Tibial nerve (tissue), 4 donors: ENCODE measurements around the gene WIPF1. TPM values are rescaled to one million over a fixed set of nuclear protein-coding genes. Genes with fewer than 3 reads are reported as not detected.

ENCODE experiments used
- DNase-seq, 2 donors: peaks; one replicate each; pipeline ENCODE4 v3.0.0-alpha.2; 2019; ENCODE audit warnings: low spot score in 2 of 2
- H3K27ac ChIP-seq, 4 donors: fragments of 200-600 bp; sonication (generic) in 3 of 4; one replicate each; pipeline ENCODE4 v1.5.1; 2017 to 2019; ENCODE audit warnings: mild to moderate bottlenecking in 1 of 4
- H3K27me3 ChIP-seq, 2 donors: fragments of 200-600 bp; sonication (generic) in 1 of 2; one replicate each; pipeline versions ENCODE4 v1.5.1 to v1.6.0; 2017 to 2019
- H3K36me3 ChIP-seq, 3 donors: fragments of 200-600 bp; sonication (generic); one replicate each; pipeline ENCODE4 v1.5.1; 2018 to 2019
- H3K4me1 ChIP-seq, 4 donors: fragments of 200-600 bp; sonication (generic) in 3 of 4; one replicate each; pipeline ENCODE4 v1.5.1; 2017 to 2019
- H3K4me3 ChIP-seq, 4 donors: fragments of 200-600 bp; sonication (generic) in 3 of 4; one replicate each; pipeline ENCODE4 v1.5.1; 2017 to 2019; ENCODE audit warnings: mild to moderate bottlenecking in 1 of 4, moderate library complexity in 1 of 4
- H3K9me3 ChIP-seq, 4 donors: fragments of 200-600 bp; sonication (generic) in 3 of 4; one replicate each; pipeline ENCODE4 v1.5.1; 2017 to 2019
- EP300 ChIP-seq, 2 donors: sonication (generic); formaldehyde crosslinking; IDR thresholded peaks; one replicate each; pipeline ENCODE4 v1.6.1; 2017; ENCODE audit warnings: antibody characterized with exemption in 2 of 2, mild to moderate bottlenecking in 1 of 2
- POLR2A ChIP-seq, 2 donors: fragments of 450-650 bp; IDR thresholded peaks; one replicate each; pipeline ENCODE4 v1.6.1; 2017; ENCODE audit warnings: antibody characterized with exemption in 2 of 2, mild to moderate bottlenecking in 2 of 2, moderate library complexity in 2 of 2
- WGBS, 2 donors: methylation state at CpG; one replicate each; pipeline ENCODE4 v1.1.5; 2018; 5-methylcytosine and 5-hydroxymethylcytosine counted together
- total RNA-seq, 4 donors: library from RNA; depleted of rRNA; stranded (reverse); fragments of >200 nt; gene quantifications; one replicate each; pipeline ENCODE4 v1.1.0, GENCODE V29; 2016
- TF ChIP-seq, protein P1 (sequence below), 5 experiments: fragments of 200-600 bp in 3 of 5; fragments of 450-650 bp in 2 of 5; sonication (generic) in 3 of 5; IDR thresholded peaks; one replicate each; pipeline ENCODE4 v1.5.1; 2016 to 2019; ENCODE audit warnings: antibody characterized with exemption in 5 of 5, mild to moderate bottlenecking in 3 of 5, moderate library complexity in 2 of 5

WIPF1 gene
- total RNA-seq, 4 donors from 2014 or later = 43.2 to 63.8 (median 52.9) TPM

DNA sequence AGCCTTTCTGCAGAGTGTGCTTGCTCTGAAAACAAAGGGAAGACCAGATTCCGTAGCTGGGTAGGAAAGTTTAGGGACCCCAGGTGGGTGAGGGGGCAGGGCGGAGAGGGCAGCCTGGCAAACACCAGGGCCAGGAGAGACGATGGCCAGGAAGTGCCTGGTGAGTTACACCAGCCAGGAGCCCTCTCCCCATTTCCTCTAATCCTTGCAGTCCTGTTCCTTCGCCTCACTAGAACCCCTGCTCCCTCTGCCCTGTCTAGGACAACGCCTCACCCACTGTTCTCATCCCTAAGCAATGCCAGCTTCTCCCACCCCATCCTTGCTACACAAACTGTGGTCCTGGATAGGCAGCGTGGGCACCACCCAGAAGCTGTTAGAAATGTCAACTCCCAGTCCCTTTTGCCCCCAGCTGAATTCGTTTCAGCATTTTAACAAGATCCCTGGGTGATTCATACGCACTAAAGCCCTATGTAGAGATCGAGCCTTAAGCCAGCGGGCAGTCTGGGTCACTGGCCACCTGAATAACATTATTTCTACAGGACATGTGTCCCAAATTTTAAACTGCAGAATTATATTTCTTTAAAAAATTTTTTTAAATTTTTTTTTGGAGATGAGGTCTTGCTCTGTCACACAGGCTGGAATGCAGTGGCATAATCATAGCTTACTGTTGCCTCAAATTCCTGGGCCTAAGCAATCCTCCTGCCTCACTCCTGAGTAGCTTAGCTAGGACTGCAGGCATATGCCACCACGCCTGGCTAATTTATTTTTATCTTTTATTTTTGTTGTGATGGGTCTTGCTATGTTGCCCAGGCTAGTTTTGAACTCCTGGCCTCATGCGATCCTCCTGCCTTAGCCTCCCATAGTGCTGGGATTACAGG, 10.9 kb downstream of the WIPF1 start:
- no peaks in the 10 kb centered on the region for H3K27me3 ChIP-seq
- H3K9me3 ChIP-seq = no peaks in the 10 kb centered on the region
- no peak for DNase-seq
- TF ChIP-seq POLR2A (IDR thresholded peaks at IDR 0.05) (no peak), EP300 (IDR thresholded peaks at IDR 0.05) (no peak)
- TF ChIP-seq, protein P1, sequence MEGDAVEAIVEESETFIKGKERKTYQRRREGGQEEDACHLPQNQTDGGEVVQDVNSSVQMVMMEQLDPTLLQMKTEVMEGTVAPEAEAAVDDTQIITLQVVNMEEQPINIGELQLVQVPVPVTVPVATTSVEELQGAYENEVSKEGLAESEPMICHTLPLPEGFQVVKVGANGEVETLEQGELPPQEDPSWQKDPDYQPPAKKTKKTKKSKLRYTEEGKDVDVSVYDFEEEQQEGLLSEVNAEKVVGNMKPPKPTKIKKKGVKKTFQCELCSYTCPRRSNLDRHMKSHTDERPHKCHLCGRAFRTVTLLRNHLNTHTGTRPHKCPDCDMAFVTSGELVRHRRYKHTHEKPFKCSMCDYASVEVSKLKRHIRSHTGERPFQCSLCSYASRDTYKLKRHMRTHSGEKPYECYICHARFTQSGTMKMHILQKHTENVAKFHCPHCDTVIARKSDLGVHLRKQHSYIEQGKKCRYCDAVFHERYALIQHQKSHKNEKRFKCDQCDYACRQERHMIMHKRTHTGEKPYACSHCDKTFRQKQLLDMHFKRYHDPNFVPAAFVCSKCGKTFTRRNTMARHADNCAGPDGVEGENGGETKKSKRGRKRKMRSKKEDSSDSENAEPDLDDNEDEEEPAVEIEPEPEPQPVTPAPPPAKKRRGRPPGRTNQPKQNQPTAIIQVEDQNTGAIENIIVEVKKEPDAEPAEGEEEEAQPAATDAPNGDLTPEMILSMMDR (IDR thresholded peaks at IDR 0.05) = no peak
- peaks cover 0 to 20% (median 0%) of the 10 kb centered on the region in 3 donors for H3K36me3 ChIP-seq
- WGBS, 2 donors = 66 to 72% methylated on average over 12 of the region's 12 CpGs
- H3K27ac ChIP-seq = peak overlapping the region in 3 of 4 donors; percentile 10 to 76 (median 63)
- H3K4me3 ChIP-seq = no peak overlapping the region
- peaks cover 0 to 77% (median 47%) of the 10 kb centered on the region in 4 donors for H3K4me1 ChIP-seq

DNA sequence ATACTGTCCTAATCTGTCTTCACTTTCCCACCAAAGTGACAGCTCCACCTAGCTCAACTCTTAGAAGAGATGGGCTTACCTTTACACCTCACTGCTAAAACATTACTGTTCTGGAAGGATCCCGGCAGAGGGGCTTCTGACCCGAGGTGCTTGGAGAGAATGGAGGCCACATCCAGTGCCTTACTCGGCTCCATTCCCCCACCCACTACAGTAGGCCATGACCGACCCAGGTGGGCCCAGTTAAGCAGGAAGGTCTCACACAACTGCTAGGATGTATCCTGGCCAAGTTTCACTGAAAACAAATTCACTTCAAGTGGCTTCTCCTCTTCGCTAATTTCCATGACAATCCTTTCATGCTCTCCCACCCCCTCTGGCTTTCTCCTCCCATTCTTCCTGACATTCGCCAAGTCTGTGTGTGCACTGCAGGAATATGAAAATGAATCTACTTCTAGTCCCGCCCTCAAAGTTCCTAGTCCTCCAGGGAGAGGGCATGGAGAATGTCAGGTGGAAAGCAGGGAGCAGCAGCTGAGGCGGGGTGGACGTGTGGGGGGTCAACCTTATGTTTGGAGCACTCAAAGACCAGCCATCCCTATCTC, 11.8 kb downstream of the WIPF1 start:
- Histone ChIP-seq H3K27me3 (no peaks in the 10 kb centered on the region), H3K9me3 (no peaks in the 10 kb centered on the region), H3K36me3 (peaks cover 0 to 24% (median 0%) of the 10 kb centered on the region in 3 donors), H3K27ac (peak overlapping the region in 2 of 4 donors; percentile 63 to 76), H3K4me1 (peaks cover 0 to 77% (median 50%) of the 10 kb centered on the region in 4 donors), H3K4me3 (no peak overlapping the region)
- DNase-seq = no peak
- TF ChIP-seq POLR2A (IDR thresholded peaks at IDR 0.05) (no peak), EP300 (IDR thresholded peaks at IDR 0.05) (no peak)
- TF ChIP-seq, protein P1 (IDR thresholded peaks at IDR 0.05) = no peak
- 70 to 78% methylated on average over 9 of the region's 9 CpGs for WGBS, 2 donors

DNA sequence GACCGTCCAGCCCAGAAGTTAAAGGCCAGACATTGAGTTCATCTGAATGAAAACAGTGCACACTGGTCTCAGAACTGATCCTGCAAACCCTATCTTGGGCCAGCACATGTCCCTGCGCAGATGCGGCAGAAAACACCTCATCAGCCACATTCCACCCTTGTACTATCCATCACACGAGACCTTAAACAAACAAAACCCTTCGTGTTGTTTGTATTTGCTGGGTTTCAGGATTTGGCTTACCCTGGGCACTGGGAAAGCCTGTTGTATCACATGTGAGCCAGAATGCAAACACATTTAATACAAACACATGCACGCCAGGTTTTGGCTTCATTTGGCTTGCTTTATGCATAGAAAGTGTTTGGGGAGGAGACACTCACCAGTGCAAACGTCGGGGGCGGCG, 12.5 kb downstream of the WIPF1 start:
- H3K4me1 ChIP-seq = peaks cover 0 to 77% (median 50%) of the 10 kb centered on the region in 4 donors

DNA sequence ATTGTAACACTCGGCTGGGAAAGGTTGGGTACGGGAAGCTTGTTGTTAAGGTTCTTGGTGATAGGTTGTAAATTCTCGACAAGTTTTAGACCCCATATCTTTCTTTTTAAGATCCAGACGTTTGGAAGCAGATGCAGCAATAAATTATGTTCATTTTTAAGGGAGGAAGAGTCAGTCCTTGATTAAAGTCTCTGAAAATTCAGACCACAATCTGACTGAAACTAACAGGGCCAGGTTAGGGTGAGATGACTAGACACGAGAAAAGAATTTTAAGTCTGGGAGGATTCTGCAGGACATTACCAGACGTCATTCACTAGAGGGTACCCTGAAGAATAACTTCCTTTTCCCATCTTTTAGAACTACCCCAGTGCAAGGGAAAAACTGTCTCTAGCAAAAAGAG, 16.1 kb downstream of the WIPF1 start:
- Histone ChIP-seq H3K4me1 (peaks cover 0 to 50% (median 22%) of the 10 kb centered on the region in 4 donors), H3K36me3 (peaks cover 0 to 48% (median 0%) of the 10 kb centered on the region in 3 donors), H3K27me3 (no peaks in the 10 kb centered on the region), H3K4me3 (no peak overlapping the region), H3K27ac (peak overlapping the region; percentile 23 to 79 (median 62)), H3K9me3 (no peaks in the 10 kb centered on the region)
- no peak for DNase-seq
- TF ChIP-seq EP300 (IDR thresholded peaks at IDR 0.05) (no peak), POLR2A (IDR thresholded peaks at IDR 0.05) (no peak)
- TF ChIP-seq, protein P1 (IDR thresholded peaks at IDR 0.05) = no peak
- WGBS, 2 donors = 32% methylated on average over 6 of the region's 6 CpGs

More for the DNA sequence above, 12.5 kb downstream of the WIPF1 start:
- peaks cover 0 to 30% (median 0%) of the 10 kb centered on the region in 3 donors for H3K36me3 ChIP-seq
- 42 to 53% methylated on average over 10 of the region's 10 CpGs for WGBS, 2 donors
- no peak overlapping the region for H3K4me3 ChIP-seq
- DNase-seq = no peak
- H3K27me3 ChIP-seq = no peaks in the 10 kb centered on the region
- peak overlapping the region in 2 of 4 donors; percentile 63 to 76 for H3K27ac ChIP-seq
- peak in 1 of 2 donors; percentile 27 for TF ChIP-seq EP300 (IDR thresholded peaks at IDR 0.05)
- TF ChIP-seq, protein P1 (IDR thresholded peaks at IDR 0.05) = no peak
- H3K9me3 ChIP-seq = no peaks in the 10 kb centered on the region

DNA sequence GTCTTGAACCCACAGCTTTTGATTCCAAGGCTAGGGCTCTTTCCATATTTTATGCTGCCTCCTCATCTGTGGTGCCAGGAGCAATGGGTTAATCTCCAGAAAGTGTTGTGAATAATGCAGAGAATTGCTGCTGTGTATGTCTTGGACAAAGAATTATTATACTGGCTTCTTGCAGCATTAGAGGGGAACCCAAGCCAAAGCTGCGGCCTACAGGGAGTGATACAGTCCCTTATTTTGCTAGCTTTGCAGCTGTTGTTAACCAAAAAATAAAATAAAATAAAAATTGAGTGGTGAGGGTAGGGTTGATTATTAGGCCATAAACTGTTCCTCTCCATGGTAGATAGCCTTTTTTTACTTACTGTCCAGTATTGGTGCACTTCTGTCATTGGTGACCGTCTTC, 16.7 kb downstream of the WIPF1 start:
- peak in 1 of 2 donors; percentile 4 for DNase-seq
- Histone ChIP-seq H3K4me1 (peaks cover 0 to 45% (median 20%) of the 10 kb centered on the region in 4 donors), H3K36me3 (peaks cover 0 to 49% (median 0%) of the 10 kb centered on the region in 3 donors), H3K27me3 (no peaks in the 10 kb centered on the region), H3K27ac (peak overlapping the region; percentile 23 to 79 (median 62)), H3K9me3 (no peaks in the 10 kb centered on the region), H3K4me3 (no peak overlapping the region)
- TF ChIP-seq POLR2A (IDR thresholded peaks at IDR 0.05) (no peak), EP300 (IDR thresholded peaks at IDR 0.05) (no peak)
- TF ChIP-seq, protein P1 (IDR thresholded peaks at IDR 0.05) = no peak
- WGBS, 2 donors = 39 to 44% methylated on average over 2 of the region's 2 CpGs
